GM21390 (cell line): ENCODE data around the gene SOHLH2.
A peak's percentile ranks its signal among the peaks of the same experiment; 100 is the strongest.

Source experiments
- ATAC-seq: cut with Tn5 transposase; IDR thresholded peaks from one replicate; pipeline ENCODE4 v1.9.1; 2021; ENCODE audit not compliant: unreplicated experiment

Gene SOHLH2, protein sequence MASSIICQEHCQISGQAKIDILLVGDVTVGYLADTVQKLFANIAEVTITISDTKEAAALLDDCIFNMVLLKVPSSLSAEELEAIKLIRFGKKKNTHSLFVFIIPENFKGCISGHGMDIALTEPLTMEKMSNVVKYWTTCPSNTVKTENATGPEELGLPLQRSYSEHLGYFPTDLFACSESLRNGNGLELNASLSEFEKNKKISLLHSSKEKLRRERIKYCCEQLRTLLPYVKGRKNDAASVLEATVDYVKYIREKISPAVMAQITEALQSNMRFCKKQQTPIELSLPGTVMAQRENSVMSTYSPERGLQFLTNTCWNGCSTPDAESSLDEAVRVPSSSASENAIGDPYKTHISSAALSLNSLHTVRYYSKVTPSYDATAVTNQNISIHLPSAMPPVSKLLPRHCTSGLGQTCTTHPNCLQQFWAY

DNA sequence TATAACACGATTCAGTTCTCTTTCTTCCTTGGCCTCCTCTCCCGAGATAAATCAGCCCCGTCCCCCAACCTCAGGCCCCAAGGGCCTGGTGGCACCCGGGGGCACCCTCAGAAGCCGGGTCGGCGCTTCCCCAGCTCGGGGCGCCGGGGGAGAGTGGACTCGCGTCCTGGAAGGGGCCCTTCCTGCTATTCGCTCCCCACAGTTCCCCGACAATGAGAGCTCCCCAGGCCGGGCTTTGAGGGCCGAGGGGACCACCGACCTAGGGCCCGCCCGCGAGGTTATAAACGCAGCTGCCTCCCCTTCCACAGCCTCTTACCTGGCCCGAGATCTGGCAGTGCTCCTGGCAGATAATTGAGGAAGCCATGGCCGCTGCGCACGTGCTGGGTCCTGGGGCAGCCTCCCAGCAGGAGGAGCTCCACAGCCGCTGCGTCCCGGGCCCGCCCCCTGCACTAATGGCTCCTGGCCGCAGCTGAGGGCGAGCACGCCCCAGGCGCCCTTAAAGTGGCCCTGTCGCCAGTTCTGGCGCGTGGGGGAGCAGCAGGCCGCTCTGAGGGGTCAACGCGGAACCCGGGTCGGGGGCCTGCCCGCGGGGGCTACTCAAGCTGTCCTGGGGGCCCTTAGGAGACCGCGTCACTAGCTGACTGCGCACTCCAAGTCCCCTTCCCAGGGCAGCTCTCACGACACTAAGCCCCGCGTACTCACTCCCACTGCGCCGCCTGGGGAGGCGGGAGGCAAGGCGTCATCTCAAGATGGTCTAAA, at the start of gene SOHLH2:
SOHLH2 (minus strand) TSS at position 394 of the 759 bp plus-strand sequence; CDS start at position 364, 30 bp downstream.
- ATAC-seq: no peak

DNA sequence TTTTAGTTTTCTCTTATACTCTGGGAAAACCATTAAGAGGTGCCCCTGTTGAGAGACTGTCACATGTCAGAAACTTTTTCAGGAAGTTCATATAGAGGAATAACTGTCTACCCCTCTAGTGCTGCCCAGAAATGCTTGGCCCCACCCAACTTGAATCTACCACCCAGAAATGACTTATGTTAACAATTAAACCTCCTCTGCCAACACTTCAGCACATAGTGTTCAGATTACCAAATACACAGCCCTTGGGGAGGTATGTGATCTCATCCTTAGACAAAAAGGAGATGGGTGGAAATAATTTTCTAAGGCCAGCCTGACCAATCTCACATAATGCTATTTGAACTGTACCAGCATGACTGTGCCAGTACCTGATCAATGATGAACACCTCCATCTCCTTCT, 47.6 kb upstream of the SOHLH2 start:
- ATAC-seq: no peak

DNA sequence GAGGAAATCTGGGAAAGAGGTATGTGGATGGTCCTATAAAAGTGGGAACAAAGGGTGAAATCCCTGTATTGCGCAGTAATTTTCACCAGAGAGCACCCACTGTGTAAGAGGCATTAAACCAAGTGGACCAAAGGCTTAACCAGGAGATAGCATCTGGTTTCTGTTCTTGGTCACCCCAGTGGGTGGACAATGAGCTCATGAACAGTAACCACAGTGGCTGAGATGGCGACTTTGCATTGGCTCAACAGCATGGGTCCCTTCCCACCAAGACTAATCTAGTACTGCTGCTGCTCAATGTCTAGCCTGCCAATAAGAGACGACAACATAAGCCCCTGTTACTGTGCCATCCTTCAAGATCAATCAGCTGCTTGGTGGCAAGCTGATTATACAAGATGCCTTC, 46.7 kb upstream of the SOHLH2 start:
- ATAC-seq: no peak

DNA sequence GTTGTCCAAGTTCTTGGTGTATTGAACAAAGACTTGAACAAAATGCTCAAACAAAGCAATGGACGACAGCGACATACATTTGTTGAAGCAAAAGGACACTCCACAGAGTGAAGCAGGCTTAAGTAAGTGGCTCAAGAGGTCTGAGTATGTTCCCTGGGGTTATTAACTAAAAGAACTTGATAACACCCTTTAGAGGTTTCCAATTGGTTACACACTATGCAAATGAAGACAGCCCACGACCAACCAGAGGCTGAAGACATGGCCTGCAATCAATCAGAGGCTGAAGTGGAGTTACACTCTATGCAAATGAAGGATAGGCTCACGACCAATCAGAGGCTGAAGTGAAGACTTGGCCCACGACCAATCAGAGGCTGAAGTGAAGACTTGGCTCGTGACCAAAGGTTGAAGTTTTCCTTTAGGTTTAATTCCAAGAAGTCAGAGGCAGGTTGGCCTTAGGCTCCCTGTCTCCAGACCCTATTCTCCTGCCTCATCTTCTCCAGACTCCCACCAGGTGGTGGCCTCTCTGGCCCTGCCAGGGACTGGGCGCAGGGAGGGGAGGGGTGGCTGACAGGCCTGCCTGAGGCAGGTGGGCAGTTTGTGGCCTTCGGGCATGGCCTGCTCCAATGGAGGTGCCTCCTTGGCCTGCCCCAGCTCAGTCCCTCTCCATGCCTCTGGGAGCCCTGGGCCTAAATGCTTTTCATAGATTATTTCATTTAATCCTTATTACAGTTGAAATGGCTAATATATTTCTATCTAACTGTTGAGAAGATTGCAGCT, 45.2 kb upstream of the SOHLH2 start:
- ATAC-seq: no peak

DNA sequence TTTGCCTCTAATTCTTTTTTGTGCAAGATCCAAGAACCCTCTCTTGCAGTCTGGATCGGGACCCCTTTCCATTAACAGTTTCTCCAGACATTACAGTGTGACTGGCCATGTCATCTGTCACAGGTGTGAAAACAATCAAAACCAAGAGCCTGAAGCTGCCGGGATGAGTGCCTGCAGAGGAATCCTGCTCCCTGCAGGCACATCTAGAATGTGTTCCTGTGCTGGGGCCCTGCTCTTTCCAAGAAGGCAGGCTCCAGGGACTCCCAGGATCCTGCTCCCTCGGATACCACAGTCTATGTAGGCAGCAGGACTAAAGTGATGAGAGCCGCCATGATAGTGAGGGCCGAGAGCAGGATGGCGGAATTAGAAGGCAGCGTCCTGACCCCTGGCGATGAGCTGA, 44.5 kb upstream of the SOHLH2 start:
- ATAC-seq: no peak

DNA sequence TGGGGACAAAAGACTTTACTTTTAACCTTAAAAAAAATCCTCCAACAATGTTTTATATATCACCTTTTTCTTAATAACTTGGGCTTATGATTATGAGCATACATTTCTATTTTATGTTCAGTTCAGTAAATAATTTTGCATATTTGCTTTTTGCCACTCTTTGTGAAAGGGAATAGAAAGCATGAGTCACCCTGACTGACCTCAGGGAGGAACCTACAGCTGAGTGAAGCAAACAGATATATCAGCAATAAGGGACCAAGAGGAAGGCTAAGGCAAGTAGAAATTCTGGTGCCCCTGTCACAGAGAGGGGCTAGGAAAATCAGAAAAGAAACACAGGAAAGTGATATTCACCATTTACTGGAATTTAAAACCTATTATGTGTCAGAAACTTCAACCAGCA, 37.2 kb upstream of the SOHLH2 start:
- ATAC-seq: peak; percentile 65

DNA sequence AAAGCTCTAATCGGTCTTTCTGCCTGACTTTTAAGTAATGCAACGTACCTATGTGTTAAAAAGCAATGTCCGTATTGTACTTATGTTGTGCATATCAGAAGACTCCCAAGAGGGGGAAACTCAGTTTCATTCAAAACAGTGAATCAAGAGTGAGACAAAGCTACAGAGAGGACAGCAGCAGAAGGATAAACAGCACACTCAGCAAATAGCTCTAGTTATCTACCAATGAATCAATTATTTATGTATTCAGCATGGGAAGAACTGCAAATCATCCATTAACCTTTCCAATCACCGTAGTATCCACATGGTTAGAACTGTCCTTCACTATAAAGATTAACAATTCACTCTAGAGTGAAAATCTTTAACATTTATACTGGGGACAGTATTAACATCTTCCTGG, 36.7 kb upstream of the SOHLH2 start:
- ATAC-seq: no peak

DNA sequence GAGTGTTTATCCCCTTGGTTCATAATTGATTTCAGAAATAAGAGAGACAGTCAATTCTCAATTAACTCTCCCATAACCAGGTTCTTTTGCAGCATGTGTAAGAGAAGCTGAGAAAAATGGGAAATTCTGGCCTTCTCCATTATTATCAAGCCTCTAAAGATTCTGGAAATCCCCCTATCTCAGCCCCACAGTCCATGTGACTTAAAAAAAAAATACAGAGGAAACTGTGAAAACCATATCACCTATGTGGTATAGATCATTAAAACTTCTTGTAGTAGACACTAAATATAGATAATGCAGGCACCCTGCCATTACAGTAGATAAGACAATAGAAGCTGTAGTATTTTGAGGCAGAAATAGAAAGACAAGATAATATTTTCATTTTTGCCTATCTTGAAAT, 34.3 kb upstream of the SOHLH2 start:
- no peak for ATAC-seq

DNA sequence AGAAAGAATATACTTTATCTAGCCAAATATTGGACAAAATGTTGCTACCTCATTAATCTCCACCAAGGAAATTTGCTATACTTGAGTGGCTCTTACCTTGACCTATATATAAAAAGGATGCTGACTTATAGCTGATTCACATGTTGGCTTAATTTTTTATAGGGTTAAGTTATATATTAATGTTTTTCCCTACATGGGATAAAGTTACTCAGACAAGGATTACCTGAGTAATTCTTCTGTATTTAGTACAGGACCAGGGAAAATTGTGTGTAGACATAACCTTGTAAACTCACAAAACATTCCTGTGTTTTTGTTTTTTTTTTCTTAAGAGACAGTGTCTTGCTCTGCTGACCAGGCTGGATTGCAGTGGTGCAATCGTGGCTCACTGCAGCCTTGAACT, 30.6 kb upstream of the SOHLH2 start:
- ATAC-seq: no peak

DNA sequence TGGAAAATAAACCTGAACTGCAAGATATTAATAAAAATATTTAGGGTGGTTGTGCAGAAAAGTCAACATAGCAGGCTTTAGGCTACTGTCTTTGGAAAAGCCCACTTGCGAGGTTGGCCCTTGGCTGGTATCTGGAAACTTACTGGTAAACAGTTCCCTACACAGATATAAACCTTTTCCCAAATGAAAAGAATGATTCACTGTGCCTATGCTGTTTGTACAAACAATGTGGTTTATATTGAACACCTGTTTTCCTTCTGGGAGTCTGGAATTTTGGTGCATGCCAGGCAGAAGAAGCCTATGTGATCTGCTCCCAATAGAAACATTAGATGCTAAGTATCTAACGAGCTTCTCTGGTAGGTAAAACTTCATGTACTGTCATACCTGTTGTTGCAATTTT, 29.7 kb upstream of the SOHLH2 start:
- ATAC-seq: no peak

DNA sequence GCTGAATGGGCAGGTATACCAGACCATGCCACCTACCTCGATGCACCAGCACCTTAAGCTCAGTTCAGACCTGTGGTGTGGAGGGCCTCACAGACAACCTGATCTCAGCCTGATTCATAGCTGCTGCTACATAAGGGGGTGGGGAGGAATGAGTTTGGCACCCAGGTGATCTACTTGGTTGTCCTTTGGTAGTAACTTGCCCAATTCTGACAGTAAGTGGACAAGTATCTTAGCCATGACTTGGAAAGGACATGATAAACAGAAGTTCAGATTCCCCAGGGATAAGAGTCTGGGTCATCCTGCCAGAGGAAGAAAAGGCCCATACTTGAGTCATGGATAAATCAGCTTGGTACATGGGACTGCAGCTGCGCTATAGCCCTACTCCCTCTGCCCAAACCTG, 28.4 kb upstream of the SOHLH2 start:
- no peak for ATAC-seq

DNA sequence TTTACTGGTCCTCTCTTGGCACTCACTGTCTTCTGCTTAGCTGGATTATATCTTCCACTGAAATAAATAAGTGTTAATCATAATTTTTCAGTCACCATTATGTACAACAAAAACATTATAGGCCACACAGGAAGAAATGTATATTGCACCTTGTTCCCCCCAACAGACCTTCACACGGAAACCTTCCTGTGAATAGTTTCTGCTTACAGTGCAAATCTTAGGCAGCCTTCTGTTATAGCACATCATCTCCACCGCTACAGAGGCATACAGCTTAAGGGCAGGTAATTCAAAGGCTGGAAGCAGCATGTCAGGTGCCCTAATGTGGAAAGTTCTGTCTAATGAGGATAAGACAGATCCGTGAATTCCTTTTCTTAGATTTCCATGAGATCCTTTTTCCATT, 16.9 kb upstream of the SOHLH2 start:
- ATAC-seq: no peak

DNA sequence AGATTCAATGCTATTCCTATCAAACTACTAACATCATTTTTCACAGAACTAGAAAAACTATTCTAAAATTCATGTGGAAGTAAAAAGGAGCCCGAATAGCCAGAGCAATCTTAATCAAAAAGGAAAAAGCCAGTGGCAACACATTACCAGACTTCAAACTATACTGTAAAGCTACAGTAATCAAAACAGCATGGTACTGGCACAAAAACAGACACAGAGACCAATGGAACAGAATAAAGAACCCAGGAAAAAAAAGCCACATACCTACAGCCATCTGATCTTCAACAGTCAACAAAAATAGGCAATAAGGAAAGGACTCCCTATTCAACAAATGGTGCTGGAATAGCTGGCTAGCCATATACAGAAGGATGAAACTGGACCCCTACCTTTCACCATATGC, 10.4 kb upstream of the SOHLH2 start:
- no peak for ATAC-seq

DNA sequence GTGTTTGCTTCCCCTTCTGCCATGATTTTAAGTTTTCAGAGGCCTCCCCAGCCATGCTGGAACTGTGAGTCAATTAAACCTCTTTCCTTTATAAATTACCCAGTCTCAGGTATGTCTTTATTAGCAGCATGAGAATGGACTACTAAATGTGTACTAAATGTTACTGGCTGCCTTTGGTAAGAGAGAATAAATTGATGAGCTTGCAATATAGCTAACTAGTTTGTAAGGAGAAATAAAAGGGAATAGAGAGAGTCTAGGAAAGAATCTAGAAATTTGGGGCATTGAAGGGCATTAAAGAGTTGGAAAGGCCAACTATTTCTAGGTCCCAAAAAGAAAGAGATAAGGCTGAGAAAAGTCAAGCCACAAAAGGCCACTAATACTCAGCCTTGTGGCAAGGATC, 5.5 kb upstream of the SOHLH2 start:
- ATAC-seq: no peak

DNA sequence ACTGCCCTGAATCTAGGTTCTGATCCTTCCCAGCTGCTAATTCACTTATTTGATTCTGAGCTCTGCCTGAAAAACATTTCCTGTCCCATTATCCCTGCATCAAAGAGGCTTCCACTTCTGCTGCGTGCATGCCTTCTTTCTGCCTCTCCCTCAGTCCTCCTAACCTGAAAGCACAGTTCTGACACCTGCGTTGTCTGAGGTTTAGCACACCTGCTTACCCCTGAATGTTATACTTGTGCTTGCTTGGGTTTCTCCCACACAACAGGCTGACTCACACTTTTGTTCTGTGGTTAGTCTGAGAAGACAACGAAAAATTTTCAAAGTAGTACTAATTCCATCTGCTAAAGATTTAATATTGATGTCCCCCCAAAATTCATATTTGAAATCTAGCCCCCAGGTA, 3.1 kb upstream of the SOHLH2 start:
- no peak for ATAC-seq

DNA sequence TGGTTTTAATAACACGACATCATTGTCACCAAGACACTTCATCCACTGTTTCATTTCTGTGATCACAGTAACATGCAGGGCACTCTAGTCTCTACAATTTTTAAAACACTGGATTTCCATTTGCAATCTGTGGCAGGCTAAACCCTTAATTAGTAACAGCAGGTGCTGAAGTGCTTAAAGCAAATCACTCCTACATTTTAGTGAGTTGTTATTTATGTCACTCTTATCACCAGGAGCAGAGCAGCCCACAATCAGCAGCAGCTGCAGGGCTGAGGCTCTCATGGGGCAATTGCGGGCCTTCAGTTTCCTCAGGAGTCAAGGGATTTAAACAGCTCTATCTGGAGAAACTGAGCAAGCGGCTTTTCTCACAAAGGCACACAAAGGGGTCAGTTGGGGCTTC, 1.6 kb downstream of the SOHLH2 start:
- ATAC-seq: no peak

DNA sequence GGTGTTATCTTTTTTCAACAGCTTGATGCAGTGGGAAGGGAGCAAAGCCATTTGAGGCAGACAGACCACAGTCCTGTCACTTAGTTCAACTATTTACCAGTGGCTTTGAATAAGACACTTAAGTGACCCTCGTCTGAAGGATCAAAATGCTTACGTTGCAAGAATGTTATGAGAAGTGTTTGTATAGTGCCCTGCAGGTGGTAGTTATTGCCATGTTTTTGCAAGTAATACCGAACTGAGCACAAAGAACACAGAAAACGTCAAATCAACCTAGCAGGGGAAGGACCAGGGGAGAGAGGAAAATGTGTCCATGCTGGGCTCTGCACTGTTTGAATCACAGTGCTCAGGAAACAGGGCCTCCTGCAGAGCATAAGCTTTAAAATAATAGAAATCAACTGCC, 2.8 kb downstream of the SOHLH2 start:
- no peak for ATAC-seq

DNA sequence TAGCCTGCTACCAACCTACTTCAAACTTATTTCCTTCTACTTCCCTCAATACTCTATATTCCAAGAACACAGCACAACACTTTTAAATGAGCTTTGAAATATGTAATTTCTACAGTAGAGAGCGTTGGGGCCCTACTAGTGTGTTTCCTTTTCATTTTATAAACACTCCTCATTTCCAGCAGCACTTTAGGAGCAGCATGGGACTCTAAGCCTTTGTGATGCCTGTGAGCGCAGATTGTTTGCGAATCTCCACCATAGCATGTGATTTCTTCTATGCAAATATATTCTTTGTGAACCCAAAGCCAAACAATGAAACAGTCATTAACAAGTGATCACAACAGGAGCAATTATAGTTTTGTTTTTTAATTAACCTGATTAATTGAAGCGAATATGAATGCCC, 3.6 kb downstream of the SOHLH2 start:
- ATAC-seq: no peak

DNA sequence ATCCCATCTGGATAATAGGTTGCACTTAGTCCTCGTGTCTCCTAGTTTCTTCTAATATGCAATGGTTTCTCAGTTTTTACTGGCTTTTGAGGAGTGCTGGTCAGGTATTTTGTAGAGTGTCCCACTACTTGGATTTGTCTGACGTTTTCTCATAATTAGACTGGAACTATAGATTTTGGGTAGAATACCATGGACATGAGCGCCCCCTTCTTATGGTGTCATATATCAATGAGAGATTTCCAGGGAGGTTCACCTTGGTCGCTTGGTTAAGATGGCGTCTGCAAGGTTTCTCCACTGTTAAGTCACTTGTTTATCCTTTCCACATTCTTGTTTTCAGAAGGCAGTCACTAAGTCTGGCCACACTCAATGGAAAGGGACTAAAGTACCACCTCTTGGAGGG, 6.7 kb downstream of the SOHLH2 start:
- no peak for ATAC-seq

DNA sequence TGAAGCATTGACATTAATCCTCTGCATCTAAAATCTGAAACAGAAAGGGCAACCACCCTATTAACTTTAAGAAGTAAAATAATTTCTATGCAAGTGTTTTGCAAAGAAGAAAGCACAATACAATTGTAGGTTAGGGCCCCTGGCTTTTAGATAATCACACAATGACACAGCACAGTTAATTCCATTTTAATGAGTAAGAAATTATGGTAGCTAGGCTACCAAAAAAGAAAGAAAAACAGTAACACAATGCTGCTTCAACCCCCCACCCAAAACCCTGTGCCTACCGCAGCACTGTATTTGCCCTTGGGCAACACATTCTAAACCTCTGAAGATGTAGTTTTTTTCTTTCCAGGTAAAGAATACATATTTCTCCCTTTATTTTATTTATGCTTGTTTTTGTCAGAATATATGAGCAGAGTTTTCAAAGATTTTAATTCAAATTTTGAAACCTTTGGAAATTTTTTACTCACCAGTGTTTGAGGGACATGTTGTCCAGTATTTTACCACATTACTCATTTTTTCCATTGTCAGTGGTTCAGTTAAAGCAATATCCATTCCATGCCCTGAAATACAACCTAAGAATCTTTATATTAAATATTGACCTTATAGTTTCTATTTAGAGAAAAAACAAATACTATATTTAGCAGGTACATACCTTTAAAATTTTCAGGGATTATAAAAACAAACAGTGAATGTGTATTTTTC, 21.1 kb downstream of the SOHLH2 start:
- no peak for ATAC-seq

DNA sequence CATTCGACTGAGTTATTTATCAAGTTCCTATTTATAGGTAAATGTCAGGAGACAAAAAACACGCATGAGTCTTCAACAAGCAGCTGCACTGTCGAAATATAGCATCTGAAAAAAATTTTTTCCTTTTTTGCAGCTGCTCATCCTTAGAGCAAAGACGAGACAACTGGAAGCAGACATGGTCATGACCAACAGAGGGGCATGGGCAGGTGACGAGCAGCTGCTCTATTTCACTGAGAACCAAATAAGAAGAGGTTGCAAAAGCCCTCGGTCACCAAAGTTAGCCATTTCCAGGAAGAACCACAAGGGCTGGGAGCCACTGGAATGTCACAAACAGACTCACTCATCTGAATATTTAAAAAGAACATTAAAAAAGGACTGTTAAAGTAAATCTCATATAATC, 22.2 kb downstream of the SOHLH2 start:
- ATAC-seq: no peak
